Measurements from ENCODE around the gene GOLGA6D. TPM values are rescaled to one million over a fixed set of nuclear protein-coding genes. Genes with fewer than 3 reads are reported as not detected.
"Not testable (repeated sequence)": the region's sequence is repeated elsewhere in the genome, so short reads cannot be mapped to it uniquely, and the experiment has no call there.

Gene GOLGA6D
- total RNA-seq, 2 experiments from 2014 or later: not detected

GRCh38 chr15:75251343-75251742, 31.3 kb upstream of the GOLGA6D start:
- POLR2A ChIA-PET; H3K36me3 Mint-ChIP-seq (ENCODE audit: low read depth); intact Hi-C loops (cut with DNase I, micrococcal nuclease); DNase-seq; H3K27ac Mint-ChIP-seq; H3K9me3 Mint-ChIP-seq (ENCODE audit: low read depth); H3K4me1 Mint-ChIP-seq; CTCF ChIA-PET; H3K27me3 Mint-ChIP-seq; ATAC-seq; H3K4me3 Mint-ChIP-seq: not testable (repeated sequence)

GRCh38 chr15:75252285-75252684, 30.4 kb upstream of the GOLGA6D start:
- POLR2A ChIA-PET; H3K4me3 Mint-ChIP-seq; DNase-seq; H3K4me1 Mint-ChIP-seq; H3K27ac Mint-ChIP-seq; intact Hi-C loops (cut with DNase I, micrococcal nuclease); H3K27me3 Mint-ChIP-seq; CTCF ChIA-PET; H3K36me3 Mint-ChIP-seq (ENCODE audit: low read depth); H3K9me3 Mint-ChIP-seq (ENCODE audit: low read depth); ATAC-seq: not testable (repeated sequence)

- POLR2A ChIA-PET; H3K27me3 Mint-ChIP-seq; H3K36me3 Mint-ChIP-seq (ENCODE audit: low read depth); CTCF ChIA-PET; intact Hi-C loops (cut with DNase I, micrococcal nuclease); H3K9me3 Mint-ChIP-seq (ENCODE audit: low read depth); ATAC-seq; H3K4me1 Mint-ChIP-seq; H3K27ac Mint-ChIP-seq; DNase-seq; H3K4me3 Mint-ChIP-seq: not testable (repeated sequence)
Observed at GRCh38 chr15:75258034-75258433, 24.6 kb upstream of the GOLGA6D start, which contains the start of gene GOLGA6C. Gene GOLGA6C, plus strand, starts transcription at chr15:75258334. Its CDS starts 265 bp downstream, at chr15:75258599.

GRCh38 chr15:75258620-75259343, 23.9 kb upstream of the GOLGA6D start:
- H3K27me3 Mint-ChIP-seq; DNase-seq; H3K4me1 Mint-ChIP-seq; H3K27ac Mint-ChIP-seq; H3K9me3 Mint-ChIP-seq (ENCODE audit: low read depth); POLR2A ChIA-PET; intact Hi-C loops (cut with DNase I, micrococcal nuclease); CTCF ChIA-PET; H3K36me3 Mint-ChIP-seq (ENCODE audit: low read depth); ATAC-seq; H3K4me3 Mint-ChIP-seq: not testable (repeated sequence)

DNA sequence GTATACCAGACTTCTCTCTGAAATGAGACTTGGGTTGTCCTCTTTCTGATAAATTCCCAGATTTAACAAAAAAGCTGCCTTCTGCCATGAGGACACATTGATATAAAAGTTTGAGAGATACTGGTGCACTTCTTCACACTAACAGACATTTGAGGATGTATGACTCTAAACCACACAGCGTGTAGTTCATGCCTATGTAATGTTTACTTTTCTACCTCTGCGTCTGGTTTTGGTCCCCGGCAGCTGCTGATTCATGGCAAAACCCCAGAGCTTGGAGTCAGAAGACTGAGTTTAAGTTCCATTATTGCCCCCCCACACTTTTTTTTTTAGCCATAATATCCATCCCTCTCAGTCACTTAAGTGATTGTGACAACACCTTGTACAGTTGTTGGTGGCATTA, 22.8 kb upstream of the GOLGA6D start:
- DNase-seq; intact Hi-C loops (cut with DNase I, micrococcal nuclease); H3K36me3 Mint-ChIP-seq (ENCODE audit: low read depth); H3K27me3 Mint-ChIP-seq; H3K4me1 Mint-ChIP-seq; H3K27ac Mint-ChIP-seq; H3K9me3 Mint-ChIP-seq (ENCODE audit: low read depth); CTCF ChIA-PET; POLR2A ChIA-PET; ATAC-seq; H3K4me3 Mint-ChIP-seq: not testable (repeated sequence)

DNA sequence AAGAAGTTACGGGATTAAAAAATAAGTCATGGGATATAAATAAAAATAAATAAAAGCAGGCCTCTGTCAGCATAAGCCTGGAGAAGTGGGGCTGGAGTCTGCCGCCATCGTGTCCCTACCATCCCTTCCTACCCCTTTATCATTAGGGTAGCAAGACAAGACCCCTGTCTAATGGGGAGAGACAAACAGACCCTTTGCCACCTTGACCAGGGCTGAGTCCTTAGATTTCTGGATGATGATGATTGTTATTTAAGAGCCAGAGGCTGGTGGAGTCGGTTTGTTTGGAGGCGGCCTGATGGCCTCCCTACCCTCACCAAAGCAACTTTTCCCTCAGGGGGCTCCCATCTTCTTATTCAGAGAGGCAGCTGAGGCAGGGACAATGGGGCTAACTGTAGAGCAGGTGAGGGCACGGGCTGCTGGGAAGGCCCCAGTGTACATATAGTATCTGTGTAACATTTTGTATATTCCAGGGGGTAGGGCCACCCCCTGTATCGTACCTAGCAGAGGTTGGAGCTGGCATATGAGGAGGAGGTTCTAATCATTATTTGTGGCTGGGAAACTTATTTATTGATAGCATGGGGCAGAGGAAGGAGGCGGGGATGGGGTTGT, 8.8 kb upstream of the GOLGA6D start:
- DNase-seq; ATAC-seq; POLR2A ChIA-PET; CTCF ChIA-PET; H3K27ac Mint-ChIP-seq; H3K36me3 Mint-ChIP-seq (ENCODE audit: low read depth); H3K27me3 Mint-ChIP-seq; H3K9me3 Mint-ChIP-seq (ENCODE audit: low read depth); H3K4me1 Mint-ChIP-seq; H3K4me3 Mint-ChIP-seq: not testable (repeated sequence)
- intact Hi-C loops (cut with DNase I, micrococcal nuclease): loop anchor here in 1 of 2 experiments (5.0 kb wide), 1 partner anchor 247 kb away; no protein-coding TSS in a partner anchor

- CTCF ChIA-PET; H3K27me3 Mint-ChIP-seq; H3K9me3 Mint-ChIP-seq (ENCODE audit: low read depth); POLR2A ChIA-PET; H3K4me3 Mint-ChIP-seq; H3K4me1 Mint-ChIP-seq; H3K27ac Mint-ChIP-seq; H3K36me3 Mint-ChIP-seq (ENCODE audit: low read depth): not testable (repeated sequence)
- ATAC-seq (peak; percentile 73), DNase-seq (peak; percentile 74)
- intact Hi-C loops (cut with DNase I, micrococcal nuclease): loop anchor here in 1 of 2 experiments (5.0 kb wide), 1 partner anchor 247 kb away; no protein-coding TSS in a partner anchor
Observed at GRCh38 chr15:75274509-75275107, 8.0 kb upstream of the GOLGA6D start.

DNA sequence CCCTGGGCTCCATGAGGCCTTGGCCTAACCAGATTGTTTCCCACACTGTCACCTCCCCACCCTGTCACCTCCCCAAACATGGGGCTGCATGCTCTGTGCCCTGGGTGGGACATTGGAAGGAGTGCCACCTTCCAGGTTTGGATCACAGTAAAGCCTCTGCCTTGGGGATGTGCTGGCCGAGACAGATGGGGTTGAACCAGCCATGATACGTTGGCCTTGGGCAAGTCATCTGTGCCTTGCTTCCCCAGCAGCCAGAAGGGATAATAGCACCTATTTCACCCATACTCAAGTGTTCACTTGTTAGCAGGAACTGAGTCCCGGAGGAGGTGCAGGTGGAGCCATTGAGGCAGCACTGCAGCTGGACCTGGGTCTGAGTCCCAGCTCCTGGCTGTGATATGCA, 7.0 kb upstream of the GOLGA6D start:
- H3K27me3 Mint-ChIP-seq; CTCF ChIA-PET; H3K36me3 Mint-ChIP-seq (ENCODE audit: low read depth); H3K9me3 Mint-ChIP-seq (ENCODE audit: low read depth); intact Hi-C loops (cut with DNase I, micrococcal nuclease); H3K4me3 Mint-ChIP-seq; H3K27ac Mint-ChIP-seq; ATAC-seq; POLR2A ChIA-PET; DNase-seq; H3K4me1 Mint-ChIP-seq: not testable (repeated sequence)

- DNase-seq; H3K9me3 Mint-ChIP-seq (ENCODE audit: low read depth); H3K4me1 Mint-ChIP-seq; intact Hi-C loops (cut with DNase I, micrococcal nuclease); H3K27me3 Mint-ChIP-seq; ATAC-seq; CTCF ChIA-PET; H3K27ac Mint-ChIP-seq; H3K36me3 Mint-ChIP-seq (ENCODE audit: low read depth); POLR2A ChIA-PET; H3K4me3 Mint-ChIP-seq: not testable (repeated sequence)
Observed at GRCh38 chr15:75278497-75278896, 4.1 kb upstream of the GOLGA6D start.

GRCh38 chr15:75284152-75284551, 1.5 kb downstream of the GOLGA6D start:
- H3K4me1 Mint-ChIP-seq; DNase-seq; ATAC-seq; H3K27me3 Mint-ChIP-seq; H3K27ac Mint-ChIP-seq; intact Hi-C loops (cut with DNase I, micrococcal nuclease); H3K36me3 Mint-ChIP-seq (ENCODE audit: low read depth); POLR2A ChIA-PET; H3K9me3 Mint-ChIP-seq (ENCODE audit: low read depth); H3K4me3 Mint-ChIP-seq; CTCF ChIA-PET: not testable (repeated sequence)

GRCh38 chr15:75293660-75294059, 11.0 kb downstream of the GOLGA6D start:
- H3K4me1 Mint-ChIP-seq; H3K9me3 Mint-ChIP-seq (ENCODE audit: low read depth); H3K4me3 Mint-ChIP-seq; POLR2A ChIA-PET; intact Hi-C loops (cut with DNase I, micrococcal nuclease); H3K27ac Mint-ChIP-seq; CTCF ChIA-PET; H3K36me3 Mint-ChIP-seq (ENCODE audit: low read depth); H3K27me3 Mint-ChIP-seq; ATAC-seq; DNase-seq: not testable (repeated sequence)
